Stimulated activated naive CD8-positive, alpha-beta T cell treated with anti-CD3 and anti-CD28 coated beads, Interleukin-15, amount 100 ng/mL, for 72 hours (primary cell): ENCODE measurements around the gene BIN2.
"Not testable (repeated sequence)": the region's sequence is repeated elsewhere in the genome, so short reads cannot be mapped to it uniquely, and the experiment has no call there.

ENCODE experiments used
- ATAC-seq: fragments of 150-1000 bp; cut with Tn5 transposase; 2 replicates; pipeline ENCODE4 v1.10.0; 2021; ENCODE audit warnings: mild to moderate bottlenecking, moderate library complexity
- DNase-seq, 2 donors: peaks; one replicate each; pipeline ENCODE4 v3.0.0; 2021 to 2022
- H3K27ac Mint-ChIP-seq, 2 donors: one replicate each; pipeline ENCODE4 v1.8.0; 2022; ENCODE audit warnings: mild to moderate bottlenecking in 2 of 2, mixed read lengths in 2 of 2, moderate library complexity in 2 of 2
- H3K27me3 Mint-ChIP-seq: one replicate; pipeline ENCODE4 v1.8.0; 2022; ENCODE audit warnings: mixed read lengths
- H3K4me1 Mint-ChIP-seq: one replicate; pipeline ENCODE4 v1.8.0; 2022; ENCODE audit warnings: mild to moderate bottlenecking, mixed read lengths
- H3K4me3 Mint-ChIP-seq, 2 donors: one replicate each; pipeline ENCODE4 v1.8.0; 2022; ENCODE audit warnings: mild to moderate bottlenecking in 2 of 2, mixed read lengths in 2 of 2, moderate library complexity in 1 of 2
- H3K9me3 Mint-ChIP-seq, 2 donors: one replicate each; pipeline ENCODE4 v1.8.0; 2022; ENCODE audit warnings: mixed read lengths in 2 of 2

BIN2 gene

GRCh38 chr12:51329742-51330141, 5.8 kb upstream of the BIN2 start:
- Mint-ChIP-seq H3K9me3 (no peaks in the 10 kb centered on the region), H3K4me1 (peaks cover 40% of the 10 kb centered on the region), H3K27ac (peak overlapping the region; percentile 51 to 63), H3K27me3 (no peaks in the 10 kb centered on the region), H3K4me3 (peak overlapping the region; percentile 51 to 74)
- ATAC-seq (no peak), DNase-seq (no peak)

DNA sequence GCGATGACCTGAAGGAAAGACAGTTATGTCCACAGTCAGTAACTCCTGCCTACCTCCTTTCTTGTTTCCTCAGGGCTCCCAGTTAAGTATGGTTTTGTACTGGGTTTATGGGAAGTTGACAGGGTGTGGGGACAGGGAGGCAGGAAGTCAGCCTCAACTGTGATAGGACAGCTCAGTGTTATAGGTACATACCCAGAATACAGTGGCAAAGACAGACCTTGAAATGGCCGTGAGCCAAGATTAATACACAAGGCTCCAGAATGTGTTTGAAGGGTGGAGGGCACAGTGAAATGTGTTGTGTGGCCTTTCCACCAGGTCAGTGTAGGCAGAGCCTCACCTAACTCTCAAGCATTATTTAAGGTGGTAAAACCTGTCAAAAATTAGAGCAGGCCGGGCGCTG, 4.6 kb upstream of the BIN2 start:
- DNase-seq (no peak), ATAC-seq (no peak)
- Mint-ChIP-seq H3K27ac (peak overlapping the region in 1 of 2 donors; percentile 49), H3K27me3 (no peaks in the 10 kb centered on the region), H3K9me3 (no peaks in the 10 kb centered on the region), H3K4me3 (peak overlapping the region; percentile 51 to 74), H3K4me1 (peaks cover 47% of the 10 kb centered on the region)

DNA sequence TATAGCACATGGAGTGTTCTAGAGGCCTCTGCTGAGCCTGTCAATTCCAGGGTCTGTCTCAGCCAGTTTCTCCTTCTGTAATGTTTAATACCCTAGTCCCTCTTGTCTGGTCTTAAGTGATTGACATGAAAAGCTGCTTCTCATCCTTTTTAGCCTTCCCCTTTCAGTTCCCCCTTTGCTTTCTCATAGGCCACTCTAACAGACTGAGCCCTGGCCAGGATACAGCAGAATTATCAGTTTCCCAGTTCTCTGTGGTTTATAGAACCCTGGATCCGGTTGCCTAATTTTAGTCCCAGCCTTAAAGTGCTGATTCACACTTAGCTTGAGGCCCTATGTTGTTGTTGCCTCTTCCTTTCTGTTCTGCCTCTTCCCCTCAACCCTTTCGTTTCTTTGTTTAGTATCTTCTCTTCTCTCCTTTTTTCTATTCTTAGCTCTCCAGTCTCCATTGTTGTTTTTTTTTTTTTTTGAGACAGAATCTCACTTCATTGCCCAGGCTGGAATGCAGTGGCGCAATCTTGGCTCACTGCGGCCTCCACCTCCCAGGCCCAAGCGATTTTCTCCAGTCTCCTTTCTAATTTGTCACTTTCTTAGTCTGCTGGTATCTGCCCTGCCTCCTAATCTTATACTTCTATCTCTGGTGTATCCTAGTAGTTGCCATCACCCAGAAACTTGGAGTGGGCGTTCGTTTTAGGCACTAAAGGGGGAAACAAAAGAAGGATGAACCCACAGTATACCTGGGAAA, 2.9 kb upstream of the BIN2 start:
- H3K9me3 Mint-ChIP-seq = no peaks in the 10 kb centered on the region
- peaks cover 59% of the 10 kb centered on the region for H3K4me1 Mint-ChIP-seq
- H3K27me3 Mint-ChIP-seq = no peaks in the 10 kb centered on the region
- H3K4me3 Mint-ChIP-seq = peak overlapping the region; percentile 52 to 53
- peak overlapping the region; percentile 46 to 93 for H3K27ac Mint-ChIP-seq
- no peak for ATAC-seq
- no peak for DNase-seq

- ATAC-seq (no peak), DNase-seq (no peak)
- peak overlapping the region; percentile 12 to 58 for H3K4me3 Mint-ChIP-seq
- peak overlapping the region in 1 of 2 donors; percentile 86 for H3K27ac Mint-ChIP-seq
- no peaks in the 10 kb centered on the region for H3K9me3 Mint-ChIP-seq
- no peaks in the 10 kb centered on the region for H3K27me3 Mint-ChIP-seq
- H3K4me1 Mint-ChIP-seq = peaks cover 75% of the 10 kb centered on the region
Measured at GRCh38 chr12:51324953-51325352, 979 bp upstream of the BIN2 start.

- Mint-ChIP-seq H3K9me3 (no peaks in the 10 kb centered on the region), H3K27me3 (no peaks in the 10 kb centered on the region), H3K4me3 (peak overlapping the region; percentile 90 to 97), H3K27ac (peak overlapping the region; percentile 98 to 100), H3K4me1 (peaks cover 75% of the 10 kb centered on the region)
- peak; percentile 57 to 82 for DNase-seq
- ATAC-seq = peak; percentile 81
Measured at GRCh38 chr12:51323317-51323960, 535 bp downstream of the BIN2 start.

DNA sequence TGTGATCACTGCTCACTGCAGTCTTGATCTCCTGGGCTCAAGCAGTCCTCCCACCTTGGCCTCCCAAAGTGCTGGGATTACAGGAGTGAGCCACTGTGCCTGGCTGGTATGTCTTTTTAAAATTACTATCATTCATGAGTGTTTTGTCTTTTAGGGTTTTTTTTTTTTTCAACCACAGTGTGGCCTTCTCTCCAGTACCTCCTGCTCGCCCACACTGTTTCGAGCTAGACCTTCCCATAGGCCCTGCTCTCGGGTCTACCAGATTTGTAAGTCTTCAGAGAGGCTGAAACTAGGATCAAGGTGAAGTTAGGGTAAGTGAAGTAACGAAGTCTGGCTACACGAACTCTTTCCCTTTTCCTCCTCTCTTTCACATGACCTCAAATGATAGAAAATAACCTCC, 1.5 kb downstream of the BIN2 start:
- Mint-ChIP-seq H3K9me3 (no peaks in the 10 kb centered on the region), H3K27me3 (no peaks in the 10 kb centered on the region), H3K4me3 (peak overlapping the region; percentile 90 to 97), H3K27ac (peak overlapping the region; percentile 98 to 100), H3K4me1 (peaks cover 83% of the 10 kb centered on the region)
- peak; percentile 38 to 64 for DNase-seq
- peak; percentile 46 for ATAC-seq

DNA sequence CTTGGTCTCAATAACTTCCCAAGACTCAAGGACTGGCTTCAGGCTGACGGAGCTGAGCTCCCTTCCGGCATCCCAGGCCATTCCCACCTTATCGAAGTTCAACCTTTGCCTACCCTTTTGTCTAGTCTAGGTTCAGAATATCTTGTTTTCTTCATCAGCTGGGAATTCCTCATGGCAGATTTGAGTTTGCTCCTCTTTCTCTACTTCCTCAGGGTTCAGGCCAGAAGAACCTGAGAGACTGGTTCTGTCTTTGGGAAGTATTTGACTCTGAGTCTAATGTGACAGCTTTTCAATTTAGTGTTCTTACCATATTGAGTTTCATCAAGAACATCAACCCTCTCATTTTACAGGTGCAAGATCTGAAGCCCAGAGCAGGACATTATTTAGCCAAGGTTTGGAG, 2.1 kb downstream of the BIN2 start:
- Mint-ChIP-seq H3K4me3 (peak overlapping the region; percentile 90 to 97), H3K27ac (peak overlapping the region; percentile 36 to 63), H3K9me3 (no peaks in the 10 kb centered on the region), H3K27me3 (no peaks in the 10 kb centered on the region), H3K4me1 (peaks cover 84% of the 10 kb centered on the region)
- DNase-seq (no peak), ATAC-seq (no peak)

DNA sequence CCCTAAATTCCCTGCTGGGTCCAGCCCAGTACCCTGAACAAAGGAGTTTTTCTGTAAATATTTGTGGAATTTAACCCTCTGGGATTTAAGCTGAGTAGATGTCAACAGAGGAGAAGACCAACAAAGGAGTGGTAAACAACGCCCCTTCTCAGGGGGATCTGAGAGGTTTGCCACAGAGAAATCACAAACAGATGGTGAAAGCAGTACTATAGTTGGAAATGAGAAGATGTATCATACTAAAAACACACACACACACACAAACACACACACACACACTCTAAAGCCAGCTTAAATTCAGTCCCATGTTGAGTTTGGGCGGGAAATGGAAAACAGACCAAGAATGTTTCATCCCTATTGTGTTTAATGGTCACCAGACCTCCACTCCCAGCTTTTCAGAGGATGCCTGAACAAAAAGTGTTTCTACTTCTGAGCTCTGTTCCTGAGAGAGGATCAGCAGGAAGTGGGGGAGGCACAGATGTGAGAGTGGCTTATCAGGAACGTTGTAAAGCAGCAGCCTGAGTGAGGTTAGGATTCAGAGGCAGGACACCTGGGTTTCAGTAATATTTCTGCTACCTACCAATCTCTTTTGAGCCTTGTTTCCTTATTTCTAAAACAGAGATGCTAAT, 3.2 kb downstream of the BIN2 start:
- Mint-ChIP-seq H3K4me3 (peak overlapping the region; percentile 90 to 97), H3K9me3 (no peaks in the 10 kb centered on the region), H3K4me1 (peaks cover 84% of the 10 kb centered on the region), H3K27ac (peak overlapping the region; percentile 22 to 73), H3K27me3 (no peaks in the 10 kb centered on the region)
- ATAC-seq = no peak
- no peak for DNase-seq

- no peaks in the 10 kb centered on the region for H3K27me3 Mint-ChIP-seq
- H3K4me1 Mint-ChIP-seq = peaks cover 87% of the 10 kb centered on the region
- DNase-seq = no peak
- H3K9me3 Mint-ChIP-seq = no peaks in the 10 kb centered on the region
- peak overlapping the region in 1 of 2 donors; percentile 29 for H3K27ac Mint-ChIP-seq
- no peak for ATAC-seq
- peak overlapping the region; percentile 28 to 63 for H3K4me3 Mint-ChIP-seq
Measured at GRCh38 chr12:51320311-51320694, 3.7 kb downstream of the BIN2 start.

- H3K4me1 Mint-ChIP-seq = peaks cover 75% of the 10 kb centered on the region
- no peaks in the 10 kb centered on the region for H3K27me3 Mint-ChIP-seq
- ATAC-seq (peak; percentile 50), DNase-seq (no peak)
- no peaks in the 10 kb centered on the region for H3K9me3 Mint-ChIP-seq
- H3K4me3 Mint-ChIP-seq = peak overlapping the region; percentile 62 to 64
- peak overlapping the region; percentile 14 to 90 for H3K27ac Mint-ChIP-seq
Measured at GRCh38 chr12:51318846-51319599, 5.0 kb downstream of the BIN2 start.

DNA sequence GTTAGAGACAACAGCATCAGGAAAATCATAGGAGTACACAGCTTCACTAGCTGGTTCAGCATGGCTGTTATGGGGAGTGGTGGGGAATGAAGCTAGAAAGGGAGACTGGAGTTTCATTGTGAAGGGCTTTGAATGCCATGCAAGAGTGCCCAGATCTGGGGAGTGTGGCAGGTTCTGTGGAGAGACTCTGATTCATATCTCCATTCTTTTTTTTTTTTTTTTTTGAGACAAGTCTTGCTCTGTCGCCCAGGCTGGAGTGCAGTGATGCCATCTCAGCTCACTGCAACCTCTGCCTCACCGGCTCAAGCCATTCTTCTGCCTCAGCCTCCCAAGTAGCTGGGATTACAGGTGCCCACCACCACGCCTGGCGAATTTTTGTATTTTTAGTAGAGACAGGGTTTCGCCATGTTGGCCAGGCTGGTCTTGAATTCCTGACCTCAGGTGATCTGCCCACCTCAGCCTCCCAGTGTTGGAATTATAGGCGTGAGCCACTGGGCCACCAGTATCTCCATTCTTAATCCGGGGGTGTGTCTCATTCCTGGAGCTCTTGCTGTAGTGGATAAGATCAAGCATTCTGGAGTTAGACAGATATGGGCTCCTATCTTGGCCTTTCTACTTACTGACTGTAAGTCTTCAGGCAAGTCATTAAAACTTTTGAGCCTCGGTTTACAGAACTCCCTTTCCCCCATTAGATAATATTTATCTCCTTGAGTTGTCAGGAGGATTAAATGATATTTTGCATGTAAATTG, 5.7 kb downstream of the BIN2 start:
- H3K4me1 Mint-ChIP-seq = peaks cover 75% of the 10 kb centered on the region
- not testable (repeated sequence) for H3K27me3 Mint-ChIP-seq, DNase-seq, ATAC-seq, H3K9me3 Mint-ChIP-seq
- peak overlapping the region; percentile 22 to 52 for H3K4me3 Mint-ChIP-seq
- peak overlapping the region; percentile 50 to 79 for H3K27ac Mint-ChIP-seq

DNA sequence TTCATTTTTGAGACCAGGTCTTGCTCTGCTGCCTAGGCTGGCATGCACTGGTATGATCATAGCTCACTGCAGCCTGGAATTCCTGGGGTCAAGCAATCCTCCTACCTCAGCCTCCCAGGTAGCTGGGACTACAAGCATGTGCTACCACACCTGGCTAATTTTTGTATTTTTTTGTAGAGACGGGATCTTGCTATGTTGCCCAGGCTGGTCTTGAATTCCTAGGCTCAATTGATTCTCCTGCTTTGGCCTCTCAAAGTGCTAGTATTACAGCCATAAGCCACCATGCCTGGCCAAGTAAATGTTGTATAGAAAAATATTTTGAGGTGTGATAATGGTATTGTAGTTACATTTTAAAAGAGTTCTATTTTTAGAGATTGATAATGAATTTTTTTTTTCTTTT, 12.6 kb downstream of the BIN2 start:
- ATAC-seq (no peak), DNase-seq (no peak)
- H3K4me3 Mint-ChIP-seq = no peak overlapping the region
- H3K27me3 Mint-ChIP-seq = no peaks in the 10 kb centered on the region
- H3K27ac Mint-ChIP-seq = peak overlapping the region in 1 of 2 donors; percentile 67
- H3K9me3 Mint-ChIP-seq = no peaks in the 10 kb centered on the region
- H3K4me1 Mint-ChIP-seq = peaks cover 44% of the 10 kb centered on the region

- no peaks in the 10 kb centered on the region for H3K9me3 Mint-ChIP-seq
- DNase-seq (no peak), ATAC-seq (no peak)
- H3K4me3 Mint-ChIP-seq = no peak overlapping the region
- H3K27ac Mint-ChIP-seq = peak overlapping the region in 1 of 2 donors; percentile 29
- peaks cover 36% of the 10 kb centered on the region for H3K4me1 Mint-ChIP-seq
- H3K27me3 Mint-ChIP-seq = no peaks in the 10 kb centered on the region
Measured at GRCh38 chr12:51307655-51308593, 16.1 kb downstream of the BIN2 start.

DNA sequence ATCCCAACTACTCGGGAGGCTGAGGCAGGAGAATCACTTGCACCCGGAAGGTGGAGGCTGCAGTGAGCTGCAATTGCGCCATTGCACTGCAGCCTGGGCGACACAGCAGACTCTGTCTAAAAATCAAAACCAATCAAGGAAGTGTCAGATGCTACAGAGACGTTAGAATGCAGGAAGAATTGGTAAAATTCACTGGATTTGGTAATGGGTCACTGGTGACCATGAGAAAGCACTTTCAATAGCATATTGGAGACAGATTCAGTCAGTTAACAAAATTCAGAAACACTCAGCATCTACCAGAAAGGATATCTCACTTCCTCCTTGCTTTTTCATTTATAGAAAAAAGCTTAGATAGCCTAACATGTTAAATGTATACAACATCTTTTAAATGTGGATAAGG, 17.5 kb downstream of the BIN2 start:
- H3K4me3 Mint-ChIP-seq = no peak overlapping the region
- ATAC-seq (no peak), DNase-seq (no peak)
- no peaks in the 10 kb centered on the region for H3K9me3 Mint-ChIP-seq
- peaks cover 25% of the 10 kb centered on the region for H3K4me1 Mint-ChIP-seq
- H3K27me3 Mint-ChIP-seq = no peaks in the 10 kb centered on the region
- H3K27ac Mint-ChIP-seq = no peak overlapping the region
